HG02885 (cell line): Measurements from ENCODE around the gene FAM20B.

Experiments
- ATAC-seq: cut with Tn5 transposase; IDR thresholded peaks from one replicate; pipeline ENCODE4 v1.9.1; 2021; ENCODE audit warnings: mild to moderate bottlenecking; ENCODE audit not compliant: unreplicated experiment, poor library complexity

Gene FAM20B

GRCh38 chr1:179046808-179047635, 21.3 kb downstream of the FAM20B start:
- no peak for ATAC-seq

GRCh38 chr1:179047636-179047997, 21.9 kb downstream of the FAM20B start:
- ATAC-seq = no peak

GRCh38 chr1:179048339-179049124, 22.8 kb downstream of the FAM20B start:
- no peak for ATAC-seq

- ATAC-seq = no peak
Observed at GRCh38 chr1:179052776-179053175, 27.1 kb downstream of the FAM20B start.

- no peak for ATAC-seq
Observed at GRCh38 chr1:179053486-179053885, 27.8 kb downstream of the FAM20B start.

GRCh38 chr1:179055937-179056336, 30.2 kb downstream of the FAM20B start:
- ATAC-seq = no peak

- ATAC-seq = no peak
Observed at GRCh38 chr1:179058487-179059483, 33.1 kb downstream of the FAM20B start.

- ATAC-seq = no peak
Observed at GRCh38 chr1:179061360-179062282, 35.9 kb downstream of the FAM20B start.

GRCh38 chr1:179066471-179066870, 40.8 kb downstream of the FAM20B start:
- no peak for ATAC-seq

- no peak for ATAC-seq
Observed at GRCh38 chr1:179077396-179077795, 51.7 kb downstream of the FAM20B start.

- peak; percentile 19 for ATAC-seq
Observed at GRCh38 chr1:179079113-179079761, 53.5 kb downstream of the FAM20B start.

GRCh38 chr1:179080866-179081686, 55.4 kb downstream of the FAM20B start:
- no peak for ATAC-seq

- peak; percentile 89 for ATAC-seq
Observed at GRCh38 chr1:179081687-179082332, 56.1 kb downstream of the FAM20B start, which contains the start of gene TOR3A. TSS of gene TOR3A (plus strand) at chr1:179082070. CDS start at chr1:179082129, 59 bp downstream.

- ATAC-seq = peak; percentile 19
Observed at GRCh38 chr1:179082333-179082998, 56.8 kb downstream of the FAM20B start.

- no peak for ATAC-seq
Observed at GRCh38 chr1:179082999-179083335, 57.3 kb downstream of the FAM20B start.

- ATAC-seq = no peak
Observed at GRCh38 chr1:179083533-179083932, 57.8 kb downstream of the FAM20B start.

- ATAC-seq = no peak
Observed at GRCh38 chr1:179087665-179088064, 62.0 kb downstream of the FAM20B start.
